NOMO-1 treated with DMSO at 0.1 percent for 48 hours (cell line): Measurements from ENCODE around the gene STARD5.
"Not testable (repeated sequence)": the region's sequence is repeated elsewhere in the genome, so short reads cannot be mapped to it uniquely, and the experiment has no call there.

Source experiments
- DNase-seq: peaks from one replicate; lab custom pipeline; 2025; ENCODE audit not compliant: unreplicated experiment; lab: John Stamatoyannopoulos, UW

Gene STARD5

GRCh38 chr15:81337713-81338157, 13.8 kb upstream of the STARD5 start:
- no peak for DNase-seq

GRCh38 chr15:81337241-81337640, 13.3 kb upstream of the STARD5 start:
- DNase-seq, result no peak

- no peak for DNase-seq
These were observed 12.6 kb upstream of the STARD5 start for GRCh38 chr15:81336568-81336967.

- no peak for DNase-seq
These were observed 11.7 kb upstream of the STARD5 start for GRCh38 chr15:81335631-81336030.

- no peak for DNase-seq
These were observed 11.0 kb upstream of the STARD5 start for GRCh38 chr15:81334768-81335435.

GRCh38 chr15:81333363-81333762, 9.4 kb upstream of the STARD5 start:
- DNase-seq, result no peak

GRCh38 chr15:81332326-81332725, 8.4 kb upstream of the STARD5 start:
- DNase-seq, result no peak

- DNase-seq, result no peak
These were observed 7.7 kb upstream of the STARD5 start for GRCh38 chr15:81331600-81331999.

- DNase-seq, result not testable (repeated sequence)
These were observed 7.2 kb upstream of the STARD5 start for GRCh38 chr15:81331141-81331540.

- no peak for DNase-seq
These were observed 6.6 kb upstream of the STARD5 start for GRCh38 chr15:81330366-81331090.

- no peak for DNase-seq
These were observed 5.5 kb upstream of the STARD5 start for GRCh38 chr15:81329446-81329845.

- DNase-seq, result no peak
These were observed 3.6 kb upstream of the STARD5 start for GRCh38 chr15:81327516-81327915.

GRCh38 chr15:81326466-81327212, 2.7 kb upstream of the STARD5 start:
- DNase-seq, result no peak

- DNase-seq, result peak; percentile 18
These were observed 390 bp downstream of the STARD5 start for GRCh38 chr15:81323559-81323943.

- no peak for DNase-seq
These were observed 1.2 kb downstream of the STARD5 start for GRCh38 chr15:81322676-81323253.

GRCh38 chr15:81321667-81322066, 2.3 kb downstream of the STARD5 start:
- DNase-seq, result no peak

- no peak for DNase-seq
These were observed 6.3 kb downstream of the STARD5 start for GRCh38 chr15:81317642-81318017.

- no peak for DNase-seq
These were observed 7.7 kb downstream of the STARD5 start for GRCh38 chr15:81316267-81316666.

GRCh38 chr15:81315452-81316175, 8.3 kb downstream of the STARD5 start:
- no peak for DNase-seq

- DNase-seq, result no peak
These were observed 9.6 kb downstream of the STARD5 start for GRCh38 chr15:81314378-81314777.

- no peak for DNase-seq
These were observed 10.3 kb downstream of the STARD5 start for GRCh38 chr15:81313686-81314085.
